Body of pancreas (tissue), 4 donors: Measurements from ENCODE around the gene GOLGA6B. TPM values are rescaled to one million over a fixed set of nuclear protein-coding genes. Genes with fewer than 3 reads are reported as not detected.
A peak's percentile ranks its signal among the peaks of the same experiment; 100 is the strongest.
"Not testable (repeated sequence)": the region's sequence is repeated elsewhere in the genome, so short reads cannot be mapped to it uniquely, and the experiment has no call there.

Source experiments
- ATAC-seq: fragments of 150-250 bp; one replicate; pipeline ENCODE4 v1.9.1; 2016
- DNase-seq, 4 donors: peaks; one replicate each; pipeline ENCODE4 v3.0.0-alpha.2; 2019
- H3K27ac ChIP-seq, 4 donors: fragments of 200-600 bp; sonication (generic); 1 replicate in 3 of 4; 2 replicates in 1 of 4; pipeline versions ENCODE4 v1.5.1 to v1.6.1; 2016 to 2019; ENCODE audit warnings: mild to moderate bottlenecking in 1 of 4, mixed read lengths in 1 of 4, moderate library complexity in 1 of 4
- H3K27me3 ChIP-seq, 2 donors: fragments of 200-600 bp; sonication (generic); one replicate each; pipeline ENCODE4 v1.6.0; 2016; ENCODE audit warnings: mild to moderate bottlenecking in 1 of 2
- H3K36me3 ChIP-seq, 2 donors: fragments of 200-600 bp; sonication (generic); replicated peaks in 1 of 2; 2 replicates each; pipeline ENCODE4 v1.5.1; 2016; ENCODE audit warnings: low read depth in 2 of 2; ENCODE audit not compliant: insufficient read depth in 1 of 2
- H3K4me1 ChIP-seq: fragments of 200-600 bp; sonication (generic); one replicate; pipeline ENCODE4 v1.6.0; 2016
- H3K4me3 ChIP-seq, 2 donors: fragments of 200-600 bp; sonication (generic); 1 replicate in 1 of 2; 2 replicates in 1 of 2; pipeline ENCODE4 v1.5.1; 2016 to 2019
- H3K9me3 ChIP-seq, 3 donors: fragments of 200-600 bp; sonication (generic); 1 replicate in 2 of 3; 2 replicates in 1 of 3; pipeline ENCODE4 v1.5.1; 2016
- CTCF ChIP-seq, 7 experiments: fragments of 450-650 bp in 4 of 7; fragments of 200-600 bp in 3 of 7; sonication (generic) in 3 of 7; IDR thresholded peaks; one replicate each; pipeline ENCODE4 v1.5.1; 2016 to 2019; ENCODE audit warnings: antibody characterized with exemption in 7 of 7
- POLR2A ChIP-seq, 3 donors: fragments of 450-650 bp; IDR thresholded peaks; one replicate each; pipeline ENCODE4 v1.6.1; 2016; ENCODE audit warnings: antibody characterized with exemption in 3 of 3, mild to moderate bottlenecking in 2 of 3
- WGBS, 2 donors: methylation state at CpG; one replicate each; pipeline ENCODE4 v1.1.5; 2017; 5-methylcytosine and 5-hydroxymethylcytosine counted together
- intact Hi-C: fragments of 100-400 bp; cut with DNase I; formaldehyde crosslinking; loops from one replicate; pipeline ENCODE4 v1.15.1; 2023
- total RNA-seq, 2 donors: library from RNA; depleted of rRNA; stranded (reverse); fragments of >200 nt; gene quantifications; one replicate each; pipeline ENCODE4 v1.1.0, GENCODE V29; 2016

Gene GOLGA6B
- total RNA-seq, 2 donors from 2014 or later: not detected

- H3K27ac ChIP-seq, H3K9me3 ChIP-seq, H3K4me1 ChIP-seq, intact Hi-C loops, H3K4me3 ChIP-seq, H3K27me3 ChIP-seq, ATAC-seq, H3K36me3 ChIP-seq: not testable (repeated sequence)
- peak in 1 of 7 experiments; percentile 11 for TF ChIP-seq CTCF (IDR thresholded peaks at IDR 0.05)
- peak in 3 of 4 donors; percentile 11 to 56 (median 28) for DNase-seq
- 32 to 56% methylated on average over 4 of the region's 7 CpGs for WGBS, 2 donors
Observed at GRCh38 chr15:72615533-72616233, 38.8 kb upstream of the GOLGA6B start.

- no peaks in the 10 kb centered on the region for H3K9me3 ChIP-seq
- intact Hi-C loops: no loop called here
- no peaks in the 10 kb centered on the region for H3K36me3 ChIP-seq
- no peak for DNase-seq
- H3K4me3 ChIP-seq: no peak overlapping the region
- no peak for ATAC-seq
- H3K4me1 ChIP-seq: no peaks in the 10 kb centered on the region
- 85 to 91% methylated on average over 10 of the region's 10 CpGs for WGBS, 2 donors
- H3K27ac ChIP-seq: no peak overlapping the region
- no peaks in the 10 kb centered on the region for H3K27me3 ChIP-seq
- no peak for TF ChIP-seq CTCF (IDR thresholded peaks at IDR 0.05)
- no peak for TF ChIP-seq POLR2A (IDR thresholded peaks at IDR 0.05)
Observed at GRCh38 chr15:72616491-72617210, 37.8 kb upstream of the GOLGA6B start.

- not testable (repeated sequence) for H3K27ac ChIP-seq, ATAC-seq, H3K36me3 ChIP-seq, H3K4me3 ChIP-seq, H3K27me3 ChIP-seq, H3K4me1 ChIP-seq, H3K9me3 ChIP-seq, DNase-seq
- 86 to 87% methylated on average over 4 of the region's 4 CpGs for WGBS, 2 donors
- intact Hi-C loops: loop anchor here (10.0 kb wide), 1 partner anchor 71 kb away; no protein-coding TSS in a partner anchor
Observed at GRCh38 chr15:72623854-72624253, 30.6 kb upstream of the GOLGA6B start.

GRCh38 chr15:72626153-72626552 is 28.3 kb upstream of the GOLGA6B start:
- WGBS, 2 donors: 78 to 79% methylated on average over 3 of the region's 3 CpGs
- not testable (repeated sequence) for H3K27ac ChIP-seq, H3K4me1 ChIP-seq, ATAC-seq, H3K9me3 ChIP-seq, H3K36me3 ChIP-seq, H3K27me3 ChIP-seq, H3K4me3 ChIP-seq, DNase-seq
- intact Hi-C loops: loop anchor here (10.0 kb wide), 1 partner anchor 69 kb away; no protein-coding TSS in a partner anchor

- not testable (repeated sequence) for H3K4me3 ChIP-seq, H3K4me1 ChIP-seq, DNase-seq, H3K27ac ChIP-seq, ATAC-seq, H3K36me3 ChIP-seq, H3K27me3 ChIP-seq, H3K9me3 ChIP-seq
- intact Hi-C loops: loop anchor here (10.0 kb wide), 1 partner anchor 66 kb away; no protein-coding TSS in a partner anchor
- 72 to 92% methylated on average over 6 to 11 of the region's 11 CpGs for WGBS, 2 donors
Observed at GRCh38 chr15:72628249-72629067, 26.0 kb upstream of the GOLGA6B start.

GRCh38 chr15:72629068-72629570 is 25.4 kb upstream of the GOLGA6B start:
- not testable (repeated sequence) for H3K4me1 ChIP-seq, H3K27ac ChIP-seq, H3K9me3 ChIP-seq, H3K4me3 ChIP-seq, DNase-seq, H3K27me3 ChIP-seq, ATAC-seq, H3K36me3 ChIP-seq
- WGBS, 2 donors: 63 to 70% methylated on average over 4 to 7 of the region's 7 CpGs
- intact Hi-C loops: loop anchor here (10.0 kb wide), 1 partner anchor 66 kb away; no protein-coding TSS in a partner anchor

GRCh38 chr15:72636519-72637282 is 17.8 kb upstream of the GOLGA6B start:
- ATAC-seq (peak; percentile 94), DNase-seq (peak; percentile 77 to 89 (median 84))
- H3K36me3 ChIP-seq, H3K9me3 ChIP-seq, intact Hi-C loops, H3K4me1 ChIP-seq, H3K27me3 ChIP-seq, H3K4me3 ChIP-seq: not testable (repeated sequence)
- peak overlapping the region in 1 of 4 donors; percentile 34 for H3K27ac ChIP-seq
- WGBS, 2 donors: 0% methylated on average over 10 of the region's 43 CpGs; no CpG with 5 or more reads in 1 of the 2 donors

- H3K27me3 ChIP-seq, H3K27ac ChIP-seq, H3K4me1 ChIP-seq, DNase-seq, intact Hi-C loops, H3K36me3 ChIP-seq, ATAC-seq, H3K4me3 ChIP-seq, H3K9me3 ChIP-seq: not testable (repeated sequence)
- no CpG with 5 or more reads among the region's 26 CpGs for WGBS, 2 donors
Observed at GRCh38 chr15:72639759-72640483, 14.6 kb upstream of the GOLGA6B start.
